Stromal cell of bone marrow (primary cell): ENCODE data around the gene PALB2.
"Not testable (repeated sequence)": the region's sequence is repeated elsewhere in the genome, so short reads cannot be mapped to it uniquely, and the experiment has no call there.

Source experiments
- DNase-seq: peaks from one replicate; pipeline ENCODE4 v3.0.0-alpha.2; 2012; ENCODE audit warnings: low read depth

The PALB2 gene

GRCh38 chr16:23642246-23642774, 1.2 kb upstream of the PALB2 start:
- no peak for DNase-seq

GRCh38 chr16:23640615-23640930, 537 bp downstream of the PALB2 start:
- DNase-seq = no peak

- no peak for DNase-seq
Measured at GRCh38 chr16:23635958-23636357, 5.2 kb downstream of the PALB2 start.

GRCh38 chr16:23634461-23635036, 6.6 kb downstream of the PALB2 start:
- DNase-seq = no peak

- not testable (repeated sequence) for DNase-seq
Measured at GRCh38 chr16:23631874-23632273, 9.2 kb downstream of the PALB2 start.

- DNase-seq = no peak
Measured at GRCh38 chr16:23629516-23629915, 11.6 kb downstream of the PALB2 start.

GRCh38 chr16:23624092-23624491, 17.0 kb downstream of the PALB2 start:
- DNase-seq = no peak

- DNase-seq = no peak
Measured at GRCh38 chr16:23615805-23616204, 25.3 kb downstream of the PALB2 start.

- no peak for DNase-seq
Measured at GRCh38 chr16:23611936-23612335, 29.2 kb downstream of the PALB2 start.

- not testable (repeated sequence) for DNase-seq
Measured at GRCh38 chr16:23610905-23611304, 30.2 kb downstream of the PALB2 start.

GRCh38 chr16:23609929-23610328, 31.2 kb downstream of the PALB2 start:
- DNase-seq = no peak

GRCh38 chr16:23608194-23608593, 32.9 kb downstream of the PALB2 start:
- DNase-seq = peak; percentile 27

- no peak for DNase-seq
Measured at GRCh38 chr16:23607726-23608125, 33.4 kb downstream of the PALB2 start.

GRCh38 chr16:23597003-23597756, 43.9 kb downstream of the PALB2 start:
- DNase-seq = no peak

- peak; percentile 77 for DNase-seq
Measured at GRCh38 chr16:23595951-23596720, 45.0 kb downstream of the PALB2 start, which contains the start of gene NDUFAB1. Gene NDUFAB1 (minus strand): TSS chr16:23596316. CDS start chr16:23596290, 26 bp downstream.

GRCh38 chr16:23595246-23595950, 45.7 kb downstream of the PALB2 start:
- no peak for DNase-seq

- DNase-seq = no peak
Measured at GRCh38 chr16:23594186-23594585, 46.9 kb downstream of the PALB2 start.

- DNase-seq = no peak
Measured at GRCh38 chr16:23590181-23590580, 50.9 kb downstream of the PALB2 start.

- DNase-seq = no peak
Measured at GRCh38 chr16:23587726-23588125, 53.4 kb downstream of the PALB2 start.

GRCh38 chr16:23584186-23585076, 56.7 kb downstream of the PALB2 start:
- DNase-seq = no peak

- DNase-seq = not testable (repeated sequence)
Measured at GRCh38 chr16:23583271-23583670, 57.8 kb downstream of the PALB2 start.
